M059J (cell line): ENCODE data around the gene G3BP1. TPM values are rescaled to one million over a fixed set of nuclear protein-coding genes. Genes with fewer than 3 reads are reported as not detected.

Source experiments
- total RNA-seq: library from RNA; depleted of rRNA; stranded (reverse); fragments of >200 nt; shearing (Covaris generic); gene quantifications from 2 replicates; pipeline ENCODE4 v1.2.3, GENCODE V29; 2014; rRNA removed

The G3BP1 gene
- total RNA-seq, 1 experiment from 2014 or later: 167 TPM

Other genes starting within 250 kb of the G3BP1 start
- gene FAT2, start 180.6 kb upstream of the G3BP1 start, total RNA-seq: 0.05 and 0.17 TPM in 2 replicates
- 2,332 and 4,342 TPM in 2 replicates for gene SPARC, start 85.0 kb upstream of the G3BP1 start, total RNA-seq
- 169 and 189 TPM in 2 replicates for gene ATOX1, start 13.3 kb upstream of the G3BP1 start, total RNA-seq
- gene GLRA1, start 152.9 kb downstream of the G3BP1 start, total RNA-seq: not detected in 2 replicates